Middle frontal gyrus (tissue), 1 donor: ENCODE data around the gene CABLES2.

Experiments used
- DNase-seq: peaks from one replicate; pipeline ENCODE4 v3.0.0-alpha.2; 2015; ENCODE audit warnings: low spot score; ENCODE audit errors: extremely low spot score

The CABLES2 gene

GRCh38 chr20:62350629-62351422 is 56.3 kb downstream of the CABLES2 start:
- no peak for DNase-seq

- no peak for DNase-seq
These were observed 56.9 kb downstream of the CABLES2 start for GRCh38 chr20:62350098-62350628.

- DNase-seq: no peak
These were observed 57.5 kb downstream of the CABLES2 start for GRCh38 chr20:62349556-62350097.

DNA sequence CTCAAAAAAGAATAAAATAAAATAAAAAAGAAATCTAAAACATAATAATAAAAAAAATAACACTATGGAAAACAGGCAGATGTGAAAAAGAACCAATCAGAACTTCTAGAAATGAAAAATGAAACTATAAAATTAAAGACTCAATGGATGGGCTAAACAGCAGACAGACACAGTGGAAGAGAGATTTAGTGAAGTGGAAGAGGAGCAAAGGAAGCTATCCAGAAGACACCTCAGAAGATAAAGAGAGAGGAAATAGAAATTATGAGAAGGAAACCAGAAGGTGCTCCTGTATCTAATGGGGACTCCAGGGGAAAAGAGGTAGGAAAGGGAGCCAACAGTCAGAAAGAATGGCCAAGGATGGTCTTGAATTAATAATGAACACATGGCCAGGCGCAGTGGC is 58.5 kb downstream of the CABLES2 start:
- DNase-seq: no peak

DNA sequence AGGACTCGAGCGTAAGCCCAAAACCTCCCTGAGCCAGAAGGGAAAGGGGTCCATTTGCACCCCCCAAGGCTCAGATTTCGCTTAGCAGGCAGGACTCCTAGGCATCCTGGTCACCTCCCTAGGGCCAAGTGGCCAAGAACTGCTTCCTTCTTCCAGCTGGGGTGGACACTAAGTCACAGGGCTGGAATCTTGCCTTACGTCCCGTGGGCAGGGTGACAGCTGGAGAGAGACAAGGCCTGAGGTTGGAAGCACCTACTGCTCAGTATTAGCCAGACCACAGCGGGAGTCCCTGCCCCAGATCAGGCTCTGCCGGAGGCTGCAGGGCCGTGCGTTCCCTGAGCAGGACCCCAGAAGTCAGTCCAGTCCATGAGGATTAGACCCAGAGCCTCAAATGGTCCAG is 59.6 kb downstream of the CABLES2 start:
- no peak for DNase-seq

- no peak for DNase-seq
These were observed 60.0 kb downstream of the CABLES2 start for GRCh38 chr20:62347151-62347404.

DNA sequence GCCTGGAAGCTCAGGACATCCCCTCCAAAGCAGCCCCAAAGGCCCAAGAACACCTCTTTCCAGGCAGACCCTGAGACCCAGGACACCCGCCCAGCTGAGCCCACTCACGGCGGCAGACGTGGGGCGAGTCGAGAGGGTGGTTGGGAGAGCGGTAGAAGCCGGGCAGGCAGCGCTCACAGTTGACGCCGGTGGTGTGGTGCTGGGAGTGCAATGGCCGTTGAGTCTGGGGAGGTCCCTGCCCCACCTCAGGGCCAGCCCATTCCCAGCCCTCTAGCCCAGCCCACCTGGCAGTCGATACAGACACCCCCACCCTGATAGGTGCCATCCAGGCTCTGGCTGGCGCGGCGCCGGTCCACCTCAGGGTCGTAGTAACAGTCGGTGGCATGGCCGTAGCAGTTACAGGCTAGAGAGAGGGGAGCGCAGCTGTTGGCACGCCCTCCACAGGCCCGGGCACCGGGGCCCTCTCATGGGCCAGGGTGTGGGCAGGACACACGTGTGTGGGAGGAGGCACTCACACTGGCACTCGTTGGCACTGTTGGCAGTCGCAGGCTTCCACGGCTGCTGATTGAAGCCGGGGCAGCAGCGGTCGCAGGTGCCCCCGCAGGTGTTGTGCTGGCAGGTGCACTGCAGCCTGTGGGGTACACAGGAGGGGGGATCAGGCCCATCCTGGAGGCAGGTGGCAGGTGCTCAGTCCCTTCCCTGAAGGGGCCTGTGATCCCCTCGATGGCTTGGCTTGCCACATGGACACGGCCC is 60.5 kb downstream of the CABLES2 start:
- no peak for DNase-seq

GRCh38 chr20:62345681-62346370 is 61.3 kb downstream of the CABLES2 start:
- no peak for DNase-seq

- no peak for DNase-seq
These were observed 62.3 kb downstream of the CABLES2 start for GRCh38 chr20:62344782-62345181.

DNA sequence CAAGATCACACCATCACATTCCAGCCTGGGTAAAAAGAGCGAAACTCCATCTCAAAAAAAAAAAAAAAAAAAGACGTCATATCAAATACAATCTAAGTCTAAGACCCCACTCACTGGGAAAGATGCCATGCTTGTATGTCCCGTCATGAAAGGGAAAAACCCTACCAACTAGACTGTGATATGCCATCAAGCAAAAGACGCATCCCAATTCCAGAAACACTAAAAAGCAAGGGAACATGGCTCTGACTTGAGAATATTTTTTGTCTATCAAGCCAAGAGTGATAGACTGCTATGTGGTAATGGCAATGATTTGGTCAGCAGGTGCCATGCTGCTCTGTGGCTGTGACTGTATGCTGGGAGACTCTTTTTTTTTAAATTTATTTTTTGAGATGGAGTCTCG is 63.0 kb downstream of the CABLES2 start:
- no peak for DNase-seq

- no peak for DNase-seq
These were observed 64.2 kb downstream of the CABLES2 start for GRCh38 chr20:62342910-62343309.

DNA sequence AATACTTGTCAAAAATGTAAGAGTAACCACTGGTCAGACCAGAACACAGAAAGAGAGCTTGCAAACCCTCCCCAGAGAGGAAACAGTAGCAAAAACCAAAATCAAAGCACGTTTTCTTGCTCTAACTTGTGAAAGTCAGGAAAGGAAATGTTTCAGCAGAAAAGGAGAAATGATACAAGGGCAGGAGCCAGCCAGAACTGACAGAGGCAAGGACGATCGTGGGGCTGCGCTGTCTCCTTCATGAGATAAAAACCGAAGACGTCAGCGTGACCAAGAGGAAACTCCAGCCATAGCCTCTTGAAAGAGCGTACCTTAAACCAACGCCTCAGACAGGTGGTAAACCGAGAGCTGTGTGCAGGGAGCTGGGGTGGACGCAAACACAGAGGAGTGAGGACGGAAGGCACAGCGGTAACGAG is 67.4 kb downstream of the CABLES2 start:
- no peak for DNase-seq
